ENCODE results near the gene OR13H1.

GRCh38 chrX:131565909-131566308 lies 22.0 kb downstream of the OR13H1 start:
- TF ChIP-seq CTCF (conservative IDR thresholded peaks at IDR 0.05 in 1 of 2, IDR thresholded peaks at IDR 0.05 in 1 of 2; ENCODE audit: low read depth in 1 of 2, low read length in 2 of 2): no peak
- no peak for TF ChIP-seq EZH2 (IDR thresholded peaks at IDR 0.05; ENCODE audit: low read length, missing control alignments)
